DMS53 treated with DMSO at 0.1 percent for 48 hours (cell line): ENCODE measurements around the gene ARHGAP8.
"Not testable (repeated sequence)": the region's sequence is repeated elsewhere in the genome, so short reads cannot be mapped to it uniquely, and the experiment has no call there.

ENCODE experiments used
- DNase-seq: peaks from one replicate; lab custom pipeline; 2025; ENCODE audit not compliant: unreplicated experiment; lab: John Stamatoyannopoulos, UW

ARHGAP8 gene

DNA sequence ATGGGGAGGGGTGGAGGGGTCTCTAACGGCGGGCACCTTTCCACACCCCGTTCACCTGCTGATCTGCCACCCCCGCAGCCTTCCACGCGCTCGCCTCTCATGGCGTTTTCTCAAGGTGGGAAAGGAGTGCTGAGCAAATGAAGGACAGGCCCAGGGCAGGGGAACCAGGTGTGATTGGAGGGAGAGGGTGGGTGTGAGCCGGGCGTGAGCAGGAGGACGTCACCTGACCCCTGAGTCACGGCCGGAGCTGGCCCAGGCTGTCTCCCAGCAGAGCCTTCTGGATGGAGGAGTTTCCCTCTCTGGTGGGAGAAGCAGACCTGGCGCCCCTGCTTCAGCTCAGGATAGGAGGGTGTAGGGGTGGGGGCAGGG lies 14.0 kb upstream of the ARHGAP8 start:
- peak; percentile 60 for DNase-seq

DNA sequence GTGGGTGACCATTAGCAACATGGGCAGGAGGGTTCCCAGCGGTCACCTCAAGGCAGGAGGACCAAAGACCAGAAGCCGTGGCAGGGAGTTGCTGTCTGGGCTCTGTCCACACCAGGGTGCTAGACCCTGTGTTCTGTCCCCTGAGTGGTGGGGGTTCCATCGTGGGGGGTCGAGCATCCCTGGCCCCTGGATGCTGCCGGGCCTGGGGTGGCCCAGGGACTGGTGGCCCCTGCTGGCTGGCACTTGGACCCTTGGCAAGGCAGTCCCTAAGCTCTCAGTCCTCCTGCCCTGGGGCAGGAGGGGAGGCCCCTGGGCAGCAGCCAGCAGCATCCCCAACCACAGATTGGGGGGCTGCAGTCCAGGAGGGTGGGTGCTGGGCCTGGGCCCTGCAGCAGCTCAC lies 13.4 kb upstream of the ARHGAP8 start:
- DNase-seq = no peak

DNA sequence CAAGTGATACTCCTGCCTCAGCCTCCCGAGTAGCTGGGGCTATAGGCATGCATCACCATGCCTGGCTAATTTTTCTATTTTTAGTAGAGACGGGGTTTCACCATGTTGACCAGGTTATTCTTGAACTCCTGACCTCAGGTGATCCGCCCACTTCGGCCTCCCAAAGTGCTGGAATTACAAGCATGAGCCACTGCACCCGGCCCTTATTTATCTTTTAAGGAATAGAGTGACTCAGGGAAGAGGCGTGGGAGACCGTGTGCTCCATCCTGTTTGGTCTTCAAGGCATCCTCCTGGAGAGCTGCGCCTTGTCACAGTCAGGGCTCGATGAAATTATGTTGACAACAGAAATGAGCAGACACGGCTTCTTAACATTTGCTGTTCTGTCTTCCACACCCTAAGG lies 12.7 kb upstream of the ARHGAP8 start:
- DNase-seq = not testable (repeated sequence)

DNA sequence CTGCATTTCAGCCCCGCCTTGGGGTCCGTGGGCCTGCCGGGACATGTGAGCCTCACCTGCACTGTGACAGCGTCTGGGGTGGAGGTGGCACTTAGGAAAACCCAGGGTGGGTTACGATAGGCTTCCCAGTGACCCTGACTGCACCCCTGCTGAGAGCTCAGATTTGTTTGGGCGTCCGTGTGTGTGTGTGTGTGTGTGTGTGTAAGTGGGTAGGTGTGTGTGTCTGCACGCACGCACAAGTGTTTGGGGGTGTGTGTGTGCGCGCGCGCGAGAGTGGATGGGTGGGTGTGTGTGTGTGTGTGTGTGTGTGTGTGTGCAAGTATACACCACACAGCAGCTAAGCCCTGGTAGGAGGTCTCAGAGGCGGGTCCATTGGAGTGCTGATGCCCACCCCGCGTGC lies 12.1 kb upstream of the ARHGAP8 start:
- DNase-seq = no peak

GRCh38 chr22:44741929-44742328 lies 10.4 kb upstream of the ARHGAP8 start:
- DNase-seq = peak; percentile 39

DNA sequence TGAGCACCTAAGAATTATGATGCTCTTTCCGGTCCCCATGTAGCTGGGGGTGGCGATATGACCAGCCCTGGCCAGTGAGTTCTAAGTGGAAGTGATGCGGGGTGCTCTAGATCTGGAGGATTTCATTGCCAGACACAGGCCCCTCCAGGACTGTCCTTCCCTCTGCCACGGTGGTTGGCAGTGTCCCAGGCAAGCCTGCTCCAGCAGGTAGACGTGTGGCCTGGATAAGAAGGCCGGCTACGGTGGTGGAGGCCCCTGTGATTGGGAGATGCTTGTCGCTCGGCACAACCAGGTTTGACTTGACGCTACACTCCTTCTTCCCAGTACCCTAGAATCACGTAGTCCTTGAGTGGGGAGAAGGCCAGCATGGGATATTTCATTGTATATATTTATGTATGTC lies 9.1 kb upstream of the ARHGAP8 start:
- no peak for DNase-seq

- no peak for DNase-seq
Measured at GRCh38 chr22:44743804-44744211, 8.6 kb upstream of the ARHGAP8 start.

DNA sequence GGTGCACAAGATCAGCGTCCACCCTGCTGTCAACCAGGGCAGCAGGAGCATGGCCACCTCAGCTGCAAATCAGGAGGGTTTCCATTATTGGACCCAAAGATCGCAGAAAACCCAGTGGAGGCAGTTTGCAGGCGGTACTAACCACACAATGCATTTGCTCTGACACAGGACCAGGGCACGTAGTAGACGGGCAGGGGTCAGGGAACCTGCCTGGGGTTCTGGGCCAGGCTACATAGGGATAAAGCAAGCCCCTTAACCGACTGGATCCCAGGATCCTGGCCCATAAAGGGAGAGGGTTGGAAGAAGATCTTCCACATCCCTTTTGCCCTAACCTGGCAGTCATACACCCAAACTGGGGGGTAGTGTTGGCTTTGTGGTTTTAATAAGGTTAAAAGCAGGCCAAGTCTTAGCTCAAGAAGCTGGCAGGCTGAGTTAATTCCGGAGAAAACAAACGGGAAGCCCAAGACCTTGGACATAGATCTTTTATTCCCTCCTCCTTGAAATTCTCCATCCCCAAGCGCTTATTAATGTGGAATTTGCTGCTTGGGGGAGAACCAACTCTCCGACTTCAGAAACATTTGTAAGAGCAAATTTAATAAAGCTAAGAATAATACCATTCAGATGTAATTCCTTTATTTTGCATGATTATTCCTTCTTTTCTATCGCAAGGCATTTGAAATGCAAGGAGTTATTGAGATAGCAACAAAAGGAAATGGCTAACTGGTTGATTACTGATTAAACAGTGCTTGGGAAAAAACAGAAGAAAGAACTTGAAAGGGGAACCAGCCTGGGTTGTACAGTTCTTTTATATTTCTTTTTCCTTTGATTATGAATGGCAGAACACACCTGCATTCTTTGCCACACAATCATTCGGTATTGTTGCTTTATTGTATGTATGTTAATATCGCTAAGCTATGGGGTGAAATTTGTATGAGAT lies 6.3 kb upstream of the ARHGAP8 start:
- no peak for DNase-seq

DNA sequence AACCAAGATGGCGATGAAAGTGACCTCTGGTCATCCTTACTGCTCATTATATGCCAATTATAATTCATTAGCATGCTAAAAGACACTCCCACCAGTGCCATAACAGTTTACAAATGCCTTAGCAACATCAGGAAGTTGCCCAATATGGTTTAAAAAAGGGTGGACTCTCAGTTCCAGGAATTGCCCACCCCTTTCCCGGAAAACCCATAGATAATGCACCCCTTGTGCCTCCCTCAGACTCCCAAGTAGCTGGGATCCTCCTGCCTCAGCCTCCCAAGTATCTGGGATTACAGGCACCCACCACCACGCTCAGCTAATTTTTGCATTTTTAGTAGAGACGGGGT lies 4.6 kb upstream of the ARHGAP8 start:
- DNase-seq = not testable (repeated sequence)

DNA sequence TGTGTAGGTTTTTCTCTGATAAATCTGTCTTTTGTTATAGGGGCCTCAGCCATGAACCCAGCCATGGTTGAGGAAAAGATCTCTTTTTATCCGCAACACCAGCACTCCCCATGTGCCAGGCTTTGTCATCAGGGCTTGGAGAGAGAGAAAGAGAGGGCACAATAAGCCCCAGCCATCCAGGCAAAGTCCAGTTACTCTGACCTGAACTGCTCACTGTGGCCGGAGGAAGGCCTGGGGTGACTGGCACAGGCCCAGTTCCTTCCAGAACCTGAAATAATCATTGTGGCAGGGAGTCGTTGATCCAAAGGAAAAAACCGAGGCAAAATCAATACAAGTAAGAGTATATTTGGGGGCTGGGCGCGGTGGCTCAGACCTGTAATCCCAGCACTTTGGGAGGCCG lies 3.9 kb upstream of the ARHGAP8 start:
- no peak for DNase-seq

DNA sequence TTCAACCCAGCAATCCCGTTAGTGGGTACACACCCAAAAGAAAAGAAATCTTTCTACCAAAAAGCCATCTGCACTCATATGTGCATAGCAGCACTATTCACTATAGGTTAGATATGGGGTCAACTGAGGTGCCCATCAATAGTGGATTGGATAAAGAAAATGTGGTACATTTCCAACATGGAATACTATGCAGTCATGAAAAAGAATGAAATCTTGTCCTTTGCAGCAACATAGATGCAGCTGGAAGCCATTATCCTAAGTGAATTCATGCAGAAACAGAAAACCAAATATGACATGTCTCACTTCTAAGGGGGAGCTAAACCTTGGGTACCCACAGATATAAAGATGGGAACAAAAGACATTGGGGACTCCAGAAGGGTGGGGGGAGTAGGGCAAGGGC lies 1.9 kb upstream of the ARHGAP8 start:
- no peak for DNase-seq

DNA sequence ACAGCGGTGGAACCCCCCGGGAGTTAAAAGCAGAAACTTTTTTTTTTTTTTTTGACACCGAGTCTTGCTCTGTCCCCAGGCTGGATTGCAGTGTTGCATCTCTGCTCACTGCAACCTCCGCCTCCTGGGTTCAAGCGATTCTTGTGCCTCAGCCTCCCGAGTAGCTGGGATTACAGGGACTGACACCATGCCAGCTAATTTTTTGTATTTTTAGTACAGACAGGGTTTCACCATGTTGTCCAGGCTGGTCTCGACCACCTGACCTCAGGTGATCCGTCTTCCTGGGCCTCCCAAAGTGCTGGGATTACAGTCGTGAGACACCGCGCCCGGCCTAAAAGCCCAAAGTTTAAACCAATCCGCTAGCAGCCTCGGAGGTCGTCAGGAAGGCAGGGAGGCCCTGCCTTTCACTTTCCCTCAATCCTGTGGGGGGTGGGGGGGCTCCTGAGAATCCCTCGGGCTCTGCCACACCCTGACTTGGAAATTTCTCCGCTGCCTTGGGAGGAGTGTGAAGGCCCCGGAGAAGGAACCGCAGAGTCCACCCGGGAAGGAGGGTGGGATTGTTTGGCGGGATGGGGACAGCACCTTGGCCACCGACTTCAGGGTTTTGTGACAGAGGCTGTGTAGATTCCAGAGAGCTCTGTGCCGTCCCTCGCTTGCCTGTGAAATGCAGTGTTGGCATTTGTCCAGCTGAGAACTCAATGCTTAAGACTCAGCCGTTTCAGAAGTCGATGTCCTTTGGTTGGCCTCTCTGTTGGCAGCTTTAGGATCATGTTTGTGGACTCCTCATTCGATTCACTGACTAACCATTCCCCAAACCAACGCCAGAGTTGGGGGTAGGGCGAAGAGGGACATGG lies 1.0 kb downstream of the ARHGAP8 start:
- no peak for DNase-seq

- DNase-seq = no peak
Measured at GRCh38 chr22:44754998-44755397, 2.6 kb downstream of the ARHGAP8 start.

DNA sequence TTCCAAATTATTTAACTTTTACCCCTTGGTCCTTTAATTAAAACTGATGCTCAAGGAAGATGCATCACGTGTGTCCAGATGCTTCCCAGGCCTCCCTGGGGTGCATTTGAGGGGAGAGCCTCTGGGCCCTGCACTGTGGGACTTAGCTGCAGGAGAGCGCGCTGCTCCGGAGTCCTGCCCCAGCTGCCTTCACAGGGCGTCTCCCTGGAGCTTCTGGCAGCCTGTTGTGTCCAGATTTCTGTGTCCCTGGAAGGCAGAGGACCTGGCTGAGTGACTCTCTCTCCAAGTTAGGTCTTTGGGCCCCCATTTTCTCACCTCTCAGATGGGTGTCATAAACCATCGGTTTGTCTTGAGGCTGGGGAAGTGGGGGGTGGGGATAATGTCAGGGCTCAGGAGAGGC lies 3.0 kb downstream of the ARHGAP8 start:
- no peak for DNase-seq

DNA sequence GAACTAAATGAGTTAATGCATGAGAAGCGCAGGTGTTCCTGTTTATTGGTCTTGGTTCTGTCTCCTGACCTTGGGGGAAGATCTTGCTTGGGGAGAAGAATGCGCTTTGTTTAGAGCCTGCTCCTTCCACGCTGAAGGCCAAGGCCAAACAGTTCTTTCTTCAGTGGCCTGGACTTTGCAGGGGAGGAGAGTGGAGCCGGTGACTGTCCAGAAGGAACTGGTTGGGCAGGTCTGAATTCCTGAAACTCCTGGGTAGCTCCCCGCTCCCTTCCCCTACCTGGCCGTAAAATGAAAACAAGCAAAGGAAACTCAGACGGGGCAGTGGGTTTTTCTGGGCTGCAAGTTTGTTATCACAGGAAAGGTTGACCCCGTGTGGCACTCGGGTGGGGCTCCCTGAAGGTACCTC lies 3.6 kb downstream of the ARHGAP8 start:
- DNase-seq = peak; percentile 34

DNA sequence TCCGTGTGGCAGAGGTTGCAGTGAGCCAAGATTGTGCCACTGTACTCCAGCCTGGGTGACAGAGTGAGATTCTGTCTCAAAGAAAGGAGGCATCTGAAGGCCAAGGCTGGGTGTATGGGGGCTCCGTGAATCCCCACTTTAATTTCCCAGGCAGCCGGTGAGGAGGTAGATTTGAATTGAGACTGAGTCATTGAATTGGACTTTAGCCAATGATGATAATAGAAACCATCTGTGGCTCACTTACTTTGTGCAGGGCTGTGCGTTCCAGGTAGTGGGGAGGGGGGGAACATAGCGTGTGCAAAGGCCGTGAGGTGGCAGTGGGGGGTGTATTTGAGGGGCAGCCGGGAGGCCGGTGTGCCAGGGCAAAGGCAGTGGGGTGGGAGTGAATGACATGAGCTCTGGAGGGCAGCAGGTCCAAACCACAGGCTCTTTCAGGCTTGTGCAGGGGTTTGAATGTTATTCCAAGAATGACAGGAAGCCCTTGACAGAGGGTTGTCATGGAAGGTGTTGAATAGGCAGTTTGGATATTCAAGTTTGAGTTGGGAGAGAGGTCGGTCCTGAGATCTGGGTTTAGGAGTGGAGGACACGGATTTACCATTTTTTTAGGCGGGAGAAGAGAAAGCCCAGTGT lies 6.1 kb downstream of the ARHGAP8 start:
- DNase-seq = no peak

DNA sequence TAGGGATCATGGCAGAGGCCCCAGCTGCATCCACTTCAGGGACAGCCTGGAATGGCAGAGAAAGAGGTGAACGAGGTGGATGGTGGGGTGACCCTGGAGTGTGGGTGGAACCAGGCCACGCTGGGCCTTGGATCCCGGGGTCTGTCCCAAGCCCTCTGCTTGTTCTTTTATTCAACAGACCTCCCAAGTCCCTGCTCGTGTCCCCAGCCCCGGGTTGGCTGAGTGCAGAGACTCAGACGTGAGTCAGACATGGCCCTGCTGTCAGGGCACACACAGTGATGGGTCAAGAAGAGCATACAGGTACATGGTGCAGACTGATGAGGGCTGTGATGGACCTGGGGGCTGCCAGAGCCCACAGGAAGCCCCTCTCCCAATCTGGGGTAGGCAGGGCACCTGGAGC lies 6.6 kb downstream of the ARHGAP8 start:
- no peak for DNase-seq

- no peak for DNase-seq
Measured at GRCh38 chr22:44759430-44760310, 7.3 kb downstream of the ARHGAP8 start.

DNA sequence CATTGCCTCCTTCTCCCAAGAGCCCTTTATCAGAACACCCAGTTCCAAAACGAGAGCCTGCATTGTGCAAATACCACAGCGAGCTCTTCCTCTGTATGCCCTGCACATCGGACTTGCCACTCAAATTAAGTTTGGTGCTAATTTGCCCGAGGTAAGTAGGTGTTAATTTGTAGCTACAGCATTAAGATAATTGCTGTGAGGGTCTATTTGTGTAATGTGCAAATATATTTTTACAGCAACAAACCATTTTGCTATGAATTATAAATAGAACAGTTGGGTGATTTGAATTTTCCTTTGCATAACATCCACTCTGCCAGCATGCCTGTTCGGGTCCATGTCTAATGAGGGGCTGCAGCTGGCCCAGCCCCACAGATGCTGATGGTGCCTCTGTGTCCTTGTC lies 8.1 kb downstream of the ARHGAP8 start:
- no peak for DNase-seq

GRCh38 chr22:44761025-44761424 lies 8.7 kb downstream of the ARHGAP8 start:
- no peak for DNase-seq

- DNase-seq = no peak
Measured at GRCh38 chr22:44764373-44764772, 12.0 kb downstream of the ARHGAP8 start.
